ENCODE results near the gene SECISBP2L.

- no peak for TF ChIP-seq POLR2A (IDR thresholded peaks at IDR 0.05)
- TF ChIP-seq CTCF (IDR thresholded peaks at IDR 0.05), result no peak
Measured at GRCh38 chr15:49041426-49041825, 4.8 kb downstream of the SECISBP2L start.
